ENCODE measurements around the gene PAK5. TPM values are rescaled to one million over a fixed set of nuclear protein-coding genes. Genes with fewer than 3 reads are reported as not detected.

Gene PAK5
- polyA plus RNA-seq, 1 donor (not counting 4 experiments of a cell fraction or from before 2014, with no cell fraction given): not detected

GRCh38 chr20:9685011-9685410, 153.9 kb downstream of the PAK5 start:
- dilution Hi-C loops (cut with MboI; ENCODE audit: extremely low pct_ligation_motif_present, low sequenced_read_pairs): no loop called here
- H2AFZ ChIP-seq (ENCODE audit: control insufficient read depth, low read length): no peak overlapping the region
- FAIRE-seq: no peak
- H3K27me3 ChIP-seq (ENCODE audit: control insufficient read depth, extremely low read depth, insufficient read depth, low read length): no peaks in the 10 kb centered on the region
- H3K36me3 ChIP-seq (ENCODE audit: control insufficient read depth in 2 of 2, extremely low read depth in 1 of 2, insufficient read depth in 2 of 2, low read length in 2 of 2): no peaks in the 10 kb centered on the region
- H3K79me2 ChIP-seq (ENCODE audit: control insufficient read depth, insufficient read depth, low read length): no peaks in the 10 kb centered on the region
- no peak overlapping the region for H3K27ac ChIP-seq (ENCODE audit: control insufficient read depth, insufficient read depth, low read length)
- no peak overlapping the region for H3K4me2 ChIP-seq (ENCODE audit: control insufficient read depth, extremely low read depth, insufficient read depth, low read depth, low read length)
- no peak for TF ChIP-seq EZH2 (IDR thresholded peaks at IDR 0.05; ENCODE audit: low read length)
- TF ChIP-seq, protein P1, sequence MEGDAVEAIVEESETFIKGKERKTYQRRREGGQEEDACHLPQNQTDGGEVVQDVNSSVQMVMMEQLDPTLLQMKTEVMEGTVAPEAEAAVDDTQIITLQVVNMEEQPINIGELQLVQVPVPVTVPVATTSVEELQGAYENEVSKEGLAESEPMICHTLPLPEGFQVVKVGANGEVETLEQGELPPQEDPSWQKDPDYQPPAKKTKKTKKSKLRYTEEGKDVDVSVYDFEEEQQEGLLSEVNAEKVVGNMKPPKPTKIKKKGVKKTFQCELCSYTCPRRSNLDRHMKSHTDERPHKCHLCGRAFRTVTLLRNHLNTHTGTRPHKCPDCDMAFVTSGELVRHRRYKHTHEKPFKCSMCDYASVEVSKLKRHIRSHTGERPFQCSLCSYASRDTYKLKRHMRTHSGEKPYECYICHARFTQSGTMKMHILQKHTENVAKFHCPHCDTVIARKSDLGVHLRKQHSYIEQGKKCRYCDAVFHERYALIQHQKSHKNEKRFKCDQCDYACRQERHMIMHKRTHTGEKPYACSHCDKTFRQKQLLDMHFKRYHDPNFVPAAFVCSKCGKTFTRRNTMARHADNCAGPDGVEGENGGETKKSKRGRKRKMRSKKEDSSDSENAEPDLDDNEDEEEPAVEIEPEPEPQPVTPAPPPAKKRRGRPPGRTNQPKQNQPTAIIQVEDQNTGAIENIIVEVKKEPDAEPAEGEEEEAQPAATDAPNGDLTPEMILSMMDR (optimal IDR thresholded peaks at IDR 0.05 in 1 of 3, IDR thresholded peaks at IDR 0.05 in 1 of 3, conservative IDR thresholded peaks at IDR 0.05 in 1 of 3; ENCODE audit: extremely low read depth in 1 of 3, insufficient read depth in 2 of 3, low read length in 3 of 3): no peak
- no peaks in the 10 kb centered on the region for H3K9me1 ChIP-seq (ENCODE audit: control insufficient read depth, extremely low read depth, insufficient read depth, low read length)
- H4K20me1 ChIP-seq (ENCODE audit: control insufficient read depth, extremely low read depth, insufficient read depth, low read length): no peaks in the 10 kb centered on the region
- no peak for DNase-seq (ENCODE audit: low read depth, low spot score)
- no peaks in the 10 kb centered on the region for H3K9me3 ChIP-seq (ENCODE audit: control insufficient read depth, low read depth, low read length)
- H3K4me3 ChIP-seq (ENCODE audit: control insufficient read depth in 2 of 3, extremely low read depth in 1 of 3, insufficient read depth in 2 of 3, low read depth in 1 of 3, low read length in 3 of 3): no peak overlapping the region
- no peak overlapping the region for H3K9ac ChIP-seq (ENCODE audit: control insufficient read depth, extremely low read depth, insufficient read depth, low read length)
- H3K4me1 ChIP-seq (ENCODE audit: control insufficient read depth, extremely low read depth, insufficient read depth, low read length): no peaks in the 10 kb centered on the region

DNA sequence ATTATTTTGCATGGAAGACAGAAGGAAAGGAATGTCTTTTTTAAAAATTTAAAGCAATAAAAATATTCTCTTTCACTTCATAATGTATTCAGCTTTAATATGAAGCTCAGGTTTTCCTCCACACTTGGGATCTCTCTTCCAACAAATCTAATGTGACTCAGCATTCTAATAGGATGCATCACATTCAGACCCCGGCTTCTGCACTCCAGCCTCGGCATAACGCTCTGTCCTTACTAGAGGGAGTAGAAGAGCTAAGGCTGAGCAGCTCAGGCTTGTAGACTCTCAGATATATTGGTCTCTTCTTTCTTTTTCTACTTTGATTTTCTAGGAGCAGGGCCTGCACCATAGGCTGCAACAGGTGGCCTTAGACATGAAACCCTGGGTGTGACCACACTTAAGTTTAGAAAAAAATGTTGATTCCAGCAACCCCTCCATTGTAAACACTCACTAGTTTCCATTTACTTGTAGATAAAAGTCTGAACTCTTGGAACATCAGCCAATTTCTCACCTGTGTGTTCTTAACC, 161.7 kb downstream of the PAK5 start:
- H3K9me3 ChIP-seq (ENCODE audit: control insufficient read depth, low read depth, low read length): no peaks in the 10 kb centered on the region
- H3K27me3 ChIP-seq (ENCODE audit: control insufficient read depth, extremely low read depth, insufficient read depth, low read length): no peaks in the 10 kb centered on the region
- DNase-seq (ENCODE audit: low read depth, low spot score): no peak
- dilution Hi-C loops (cut with MboI; ENCODE audit: extremely low pct_ligation_motif_present, low sequenced_read_pairs): no loop called here
- no peaks in the 10 kb centered on the region for H4K20me1 ChIP-seq (ENCODE audit: control insufficient read depth, extremely low read depth, insufficient read depth, low read length)
- H3K4me3 ChIP-seq (ENCODE audit: control insufficient read depth in 2 of 3, extremely low read depth in 1 of 3, insufficient read depth in 2 of 3, low read depth in 1 of 3, low read length in 3 of 3): no peak overlapping the region
- H3K36me3 ChIP-seq (ENCODE audit: control insufficient read depth in 2 of 2, extremely low read depth in 1 of 2, insufficient read depth in 2 of 2, low read length in 2 of 2): no peaks in the 10 kb centered on the region
- no peak overlapping the region for H3K9ac ChIP-seq (ENCODE audit: control insufficient read depth, extremely low read depth, insufficient read depth, low read length)
- TF ChIP-seq, protein P1 (optimal IDR thresholded peaks at IDR 0.05 in 1 of 3, IDR thresholded peaks at IDR 0.05 in 1 of 3, conservative IDR thresholded peaks at IDR 0.05 in 1 of 3; ENCODE audit: extremely low read depth in 1 of 3, insufficient read depth in 2 of 3, low read length in 3 of 3): no peak
- no peak for TF ChIP-seq EZH2 (IDR thresholded peaks at IDR 0.05; ENCODE audit: low read length)
- H3K79me2 ChIP-seq (ENCODE audit: control insufficient read depth, insufficient read depth, low read length): no peaks in the 10 kb centered on the region
- no peak for FAIRE-seq
- H2AFZ ChIP-seq (ENCODE audit: control insufficient read depth, low read length): no peak overlapping the region
- H3K4me1 ChIP-seq (ENCODE audit: control insufficient read depth, extremely low read depth, insufficient read depth, low read length): no peaks in the 10 kb centered on the region
- H3K27ac ChIP-seq (ENCODE audit: control insufficient read depth, insufficient read depth, low read length): no peak overlapping the region
- H3K4me2 ChIP-seq (ENCODE audit: control insufficient read depth, extremely low read depth, insufficient read depth, low read depth, low read length): no peak overlapping the region
- no peaks in the 10 kb centered on the region for H3K9me1 ChIP-seq (ENCODE audit: control insufficient read depth, extremely low read depth, insufficient read depth, low read length)
